ENCODE data around the gene ZNF541.

- TF ChIP-seq CTCF (IDR thresholded peaks at IDR 0.05) (no peak), POLR2A (IDR thresholded peaks at IDR 0.05) (no peak), EP300 (IDR thresholded peaks at IDR 0.05; ENCODE audit: low read depth) (no peak)
Observed at GRCh38 chr19:47544476-47544875, 28.5 kb downstream of the ZNF541 start.

Measured in transverse colon (tissue), 3 donors.